WTC11 (cell line): ENCODE data around the gene TRABD. TPM values are rescaled to one million over a fixed set of nuclear protein-coding genes. Genes with fewer than 3 reads are reported as not detected.

Experiments
- CBFB ChIP-seq: sonication (generic); formaldehyde crosslinking; IDR thresholded peaks from 2 replicates; pipeline ENCODE4 v1.8.1; 2022; ENCODE audit warnings: mild to moderate bottlenecking, low read depth, missing genetic modification reagents
- NR1H2 ChIP-seq: sonication (generic); formaldehyde crosslinking; IDR thresholded peaks from 2 replicates; pipeline ENCODE4 v1.9.0; 2021; ENCODE audit warnings: mild to moderate bottlenecking, moderate library complexity, missing genetic modification reagents
- SOX15 ChIP-seq: fragments of 250-450 bp; sonication (Bioruptor Pico); IDR thresholded peaks from 2 replicates; pipeline ENCODE4 v1.9.0; 2021; ENCODE audit warnings: mild to moderate bottlenecking
- ZNF219 ChIP-seq: sonication (generic); formaldehyde crosslinking; IDR thresholded peaks from 2 replicates; pipeline ENCODE4 v1.8.0; 2023; ENCODE audit warnings: missing genetic modification reagents, mild to moderate bottlenecking, borderline replicate concordance
- ZNF263 ChIP-seq: sonication (generic); formaldehyde crosslinking; IDR thresholded peaks from 2 replicates; pipeline ENCODE4 v1.8.1; 2022; ENCODE audit warnings: low read depth, mild to moderate bottlenecking, moderate library complexity, missing genetic modification reagents
- total RNA-seq: library from RNA; stranded (reverse); gene quantifications from 3 replicates; pipeline ENCODE4 v1.2.3, GENCODE V29; 2021
- TF ChIP-seq, protein P1 (sequence below): sonication (generic); formaldehyde crosslinking; IDR thresholded peaks from 2 replicates; pipeline ENCODE4 v1.8.0; 2023; ENCODE audit warnings: missing genetic modification reagents, mild to moderate bottlenecking, borderline replicate concordance
- TF ChIP-seq, protein P2 (sequence below): sonication (generic); formaldehyde crosslinking; IDR thresholded peaks from 2 replicates; pipeline ENCODE4 v1.8.0; 2022; ENCODE audit warnings: mild to moderate bottlenecking, missing genetic modification reagents
- TF ChIP-seq, protein P3 (sequence below): sonication (generic); formaldehyde crosslinking; IDR thresholded peaks from 2 replicates; pipeline ENCODE4 v1.8.1; 2022; ENCODE audit warnings: mild to moderate bottlenecking, missing genetic modification reagents, moderate library complexity, borderline replicate concordance
- TF ChIP-seq, protein P4 (sequence below): sonication (generic); formaldehyde crosslinking; IDR thresholded peaks from 2 replicates; pipeline ENCODE4 v1.8.1; 2023; ENCODE audit warnings: mild to moderate bottlenecking, moderate library complexity, missing genetic modification reagents
- TF ChIP-seq, protein P5 (sequence below): sonication (generic); formaldehyde crosslinking; IDR thresholded peaks from 2 replicates; pipeline ENCODE4 v1.8.0; 2023; ENCODE audit warnings: mild to moderate bottlenecking, missing genetic modification reagents
- TF ChIP-seq, protein P6 (sequence below): fragments of 250-450 bp; sonication (Bioruptor Pico); IDR thresholded peaks from 2 replicates; pipeline ENCODE4 v1.8.0; 2021; ENCODE audit warnings: mild to moderate bottlenecking
- TF ChIP-seq, protein P7 (sequence below): sonication (generic); formaldehyde crosslinking; IDR thresholded peaks from 2 replicates; pipeline ENCODE4 v1.8.0; 2022; ENCODE audit warnings: mild to moderate bottlenecking, missing genetic modification reagents

The TRABD gene
- total RNA-seq, 1 experiment from 2014 or later, result 90.4 TPM

DNA sequence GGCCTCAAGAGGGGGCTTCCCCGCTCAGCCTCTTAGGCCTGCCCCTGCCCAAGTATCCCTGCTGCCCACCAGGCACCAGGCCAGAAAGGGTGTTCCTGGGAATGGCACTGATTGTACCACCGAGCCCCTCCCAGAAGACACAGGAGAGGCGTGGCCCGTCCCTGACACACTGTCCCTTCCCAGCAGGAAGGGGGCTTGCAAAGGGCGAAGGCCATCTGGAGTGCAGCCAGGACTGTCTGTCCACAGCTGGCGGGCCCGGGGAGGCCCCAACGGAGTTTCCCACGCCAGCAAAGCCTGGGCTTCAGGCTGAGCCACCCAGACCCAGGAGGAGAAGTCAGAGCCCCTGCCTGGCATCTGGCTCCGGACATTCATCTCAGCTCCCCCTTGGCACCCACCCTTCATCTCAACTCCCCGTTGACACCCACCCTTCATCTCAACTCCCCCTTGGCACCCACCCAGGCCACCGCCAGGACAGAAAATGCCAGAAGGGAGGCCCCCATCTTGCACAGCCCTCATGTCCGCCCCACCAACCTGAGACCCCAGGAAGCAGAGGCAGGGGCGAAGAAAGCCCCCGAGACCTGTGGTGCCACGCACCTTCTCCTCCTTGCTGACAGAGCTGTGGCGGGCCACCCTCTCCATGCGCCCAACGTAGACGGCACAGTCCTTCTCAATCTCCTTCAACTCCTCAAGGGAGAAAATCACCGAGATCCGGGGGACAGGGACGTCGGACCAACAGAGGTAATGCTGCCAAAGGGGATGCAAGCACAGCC lies 39.7 kb downstream of the TRABD start (continued):
- TF ChIP-seq, protein P1, sequence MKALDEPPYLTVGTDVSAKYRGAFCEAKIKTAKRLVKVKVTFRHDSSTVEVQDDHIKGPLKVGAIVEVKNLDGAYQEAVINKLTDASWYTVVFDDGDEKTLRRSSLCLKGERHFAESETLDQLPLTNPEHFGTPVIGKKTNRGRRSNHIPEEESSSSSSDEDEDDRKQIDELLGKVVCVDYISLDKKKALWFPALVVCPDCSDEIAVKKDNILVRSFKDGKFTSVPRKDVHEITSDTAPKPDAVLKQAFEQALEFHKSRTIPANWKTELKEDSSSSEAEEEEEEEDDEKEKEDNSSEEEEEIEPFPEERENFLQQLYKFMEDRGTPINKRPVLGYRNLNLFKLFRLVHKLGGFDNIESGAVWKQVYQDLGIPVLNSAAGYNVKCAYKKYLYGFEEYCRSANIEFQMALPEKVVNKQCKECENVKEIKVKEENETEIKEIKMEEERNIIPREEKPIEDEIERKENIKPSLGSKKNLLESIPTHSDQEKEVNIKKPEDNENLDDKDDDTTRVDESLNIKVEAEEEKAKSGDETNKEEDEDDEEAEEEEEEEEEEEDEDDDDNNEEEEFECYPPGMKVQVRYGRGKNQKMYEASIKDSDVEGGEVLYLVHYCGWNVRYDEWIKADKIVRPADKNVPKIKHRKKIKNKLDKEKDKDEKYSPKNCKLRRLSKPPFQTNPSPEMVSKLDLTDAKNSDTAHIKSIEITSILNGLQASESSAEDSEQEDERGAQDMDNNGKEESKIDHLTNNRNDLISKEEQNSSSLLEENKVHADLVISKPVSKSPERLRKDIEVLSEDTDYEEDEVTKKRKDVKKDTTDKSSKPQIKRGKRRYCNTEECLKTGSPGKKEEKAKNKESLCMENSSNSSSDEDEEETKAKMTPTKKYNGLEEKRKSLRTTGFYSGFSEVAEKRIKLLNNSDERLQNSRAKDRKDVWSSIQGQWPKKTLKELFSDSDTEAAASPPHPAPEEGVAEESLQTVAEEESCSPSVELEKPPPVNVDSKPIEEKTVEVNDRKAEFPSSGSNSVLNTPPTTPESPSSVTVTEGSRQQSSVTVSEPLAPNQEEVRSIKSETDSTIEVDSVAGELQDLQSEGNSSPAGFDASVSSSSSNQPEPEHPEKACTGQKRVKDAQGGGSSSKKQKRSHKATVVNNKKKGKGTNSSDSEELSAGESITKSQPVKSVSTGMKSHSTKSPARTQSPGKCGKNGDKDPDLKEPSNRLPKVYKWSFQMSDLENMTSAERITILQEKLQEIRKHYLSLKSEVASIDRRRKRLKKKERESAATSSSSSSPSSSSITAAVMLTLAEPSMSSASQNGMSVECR (CRISPR knock-in tag), result no peak
- no peak for TF ChIP-seq CBFB
- TF ChIP-seq, protein P2, sequence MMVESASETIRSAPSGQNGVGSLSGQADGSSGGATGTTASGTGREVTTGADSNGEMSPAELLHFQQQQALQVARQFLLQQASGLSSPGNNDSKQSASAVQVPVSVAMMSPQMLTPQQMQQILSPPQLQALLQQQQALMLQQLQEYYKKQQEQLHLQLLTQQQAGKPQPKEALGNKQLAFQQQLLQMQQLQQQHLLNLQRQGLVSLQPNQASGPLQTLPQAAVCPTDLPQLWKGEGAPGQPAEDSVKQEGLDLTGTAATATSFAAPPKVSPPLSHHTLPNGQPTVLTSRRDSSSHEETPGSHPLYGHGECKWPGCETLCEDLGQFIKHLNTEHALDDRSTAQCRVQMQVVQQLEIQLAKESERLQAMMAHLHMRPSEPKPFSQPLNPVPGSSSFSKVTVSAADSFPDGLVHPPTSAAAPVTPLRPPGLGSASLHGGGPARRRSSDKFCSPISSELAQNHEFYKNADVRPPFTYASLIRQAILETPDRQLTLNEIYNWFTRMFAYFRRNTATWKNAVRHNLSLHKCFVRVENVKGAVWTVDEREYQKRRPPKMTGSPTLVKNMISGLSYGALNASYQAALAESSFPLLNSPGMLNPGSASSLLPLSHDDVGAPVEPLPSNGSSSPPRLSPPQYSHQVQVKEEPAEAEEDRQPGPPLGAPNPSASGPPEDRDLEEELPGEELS (CRISPR knock-in tag), result no peak
- TF ChIP-seq, protein P3, sequence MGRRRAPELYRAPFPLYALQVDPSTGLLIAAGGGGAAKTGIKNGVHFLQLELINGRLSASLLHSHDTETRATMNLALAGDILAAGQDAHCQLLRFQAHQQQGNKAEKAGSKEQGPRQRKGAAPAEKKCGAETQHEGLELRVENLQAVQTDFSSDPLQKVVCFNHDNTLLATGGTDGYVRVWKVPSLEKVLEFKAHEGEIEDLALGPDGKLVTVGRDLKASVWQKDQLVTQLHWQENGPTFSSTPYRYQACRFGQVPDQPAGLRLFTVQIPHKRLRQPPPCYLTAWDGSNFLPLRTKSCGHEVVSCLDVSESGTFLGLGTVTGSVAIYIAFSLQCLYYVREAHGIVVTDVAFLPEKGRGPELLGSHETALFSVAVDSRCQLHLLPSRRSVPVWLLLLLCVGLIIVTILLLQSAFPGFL (CRISPR knock-in tag), result no peak
- no peak for TF ChIP-seq ZNF219
- no peak for TF ChIP-seq SOX15 (CRISPR knock-in tag)
- TF ChIP-seq, protein P4, sequence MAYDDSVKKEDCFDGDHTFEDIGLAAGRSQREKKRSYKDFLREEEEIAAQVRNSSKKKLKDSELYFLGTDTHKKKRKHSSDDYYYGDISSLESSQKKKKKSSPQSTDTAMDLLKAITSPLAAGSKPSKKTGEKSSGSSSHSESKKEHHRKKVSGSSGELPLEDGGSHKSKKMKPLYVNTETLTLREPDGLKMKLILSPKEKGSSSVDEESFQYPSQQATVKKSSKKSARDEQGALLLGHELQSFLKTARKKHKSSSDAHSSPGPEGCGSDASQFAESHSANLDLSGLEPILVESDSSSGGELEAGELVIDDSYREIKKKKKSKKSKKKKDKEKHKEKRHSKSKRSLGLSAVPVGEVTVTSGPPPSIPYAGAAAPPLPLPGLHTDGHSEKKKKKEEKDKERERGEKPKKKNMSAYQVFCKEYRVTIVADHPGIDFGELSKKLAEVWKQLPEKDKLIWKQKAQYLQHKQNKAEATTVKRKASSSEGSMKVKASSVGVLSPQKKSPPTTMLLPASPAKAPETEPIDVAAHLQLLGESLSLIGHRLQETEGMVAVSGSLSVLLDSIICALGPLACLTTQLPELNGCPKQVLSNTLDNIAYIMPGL (CRISPR knock-in tag), result no peak
- TF ChIP-seq, protein P5, sequence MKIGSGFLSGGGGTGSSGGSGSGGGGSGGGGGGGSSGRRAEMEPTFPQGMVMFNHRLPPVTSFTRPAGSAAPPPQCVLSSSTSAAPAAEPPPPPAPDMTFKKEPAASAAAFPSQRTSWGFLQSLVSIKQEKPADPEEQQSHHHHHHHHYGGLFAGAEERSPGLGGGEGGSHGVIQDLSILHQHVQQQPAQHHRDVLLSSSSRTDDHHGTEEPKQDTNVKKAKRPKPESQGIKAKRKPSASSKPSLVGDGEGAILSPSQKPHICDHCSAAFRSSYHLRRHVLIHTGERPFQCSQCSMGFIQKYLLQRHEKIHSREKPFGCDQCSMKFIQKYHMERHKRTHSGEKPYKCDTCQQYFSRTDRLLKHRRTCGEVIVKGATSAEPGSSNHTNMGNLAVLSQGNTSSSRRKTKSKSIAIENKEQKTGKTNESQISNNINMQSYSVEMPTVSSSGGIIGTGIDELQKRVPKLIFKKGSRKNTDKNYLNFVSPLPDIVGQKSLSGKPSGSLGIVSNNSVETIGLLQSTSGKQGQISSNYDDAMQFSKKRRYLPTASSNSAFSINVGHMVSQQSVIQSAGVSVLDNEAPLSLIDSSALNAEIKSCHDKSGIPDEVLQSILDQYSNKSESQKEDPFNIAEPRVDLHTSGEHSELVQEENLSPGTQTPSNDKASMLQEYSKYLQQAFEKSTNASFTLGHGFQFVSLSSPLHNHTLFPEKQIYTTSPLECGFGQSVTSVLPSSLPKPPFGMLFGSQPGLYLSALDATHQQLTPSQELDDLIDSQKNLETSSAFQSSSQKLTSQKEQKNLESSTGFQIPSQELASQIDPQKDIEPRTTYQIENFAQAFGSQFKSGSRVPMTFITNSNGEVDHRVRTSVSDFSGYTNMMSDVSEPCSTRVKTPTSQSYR (CRISPR knock-in tag), result no peak
- TF ChIP-seq, protein P6, sequence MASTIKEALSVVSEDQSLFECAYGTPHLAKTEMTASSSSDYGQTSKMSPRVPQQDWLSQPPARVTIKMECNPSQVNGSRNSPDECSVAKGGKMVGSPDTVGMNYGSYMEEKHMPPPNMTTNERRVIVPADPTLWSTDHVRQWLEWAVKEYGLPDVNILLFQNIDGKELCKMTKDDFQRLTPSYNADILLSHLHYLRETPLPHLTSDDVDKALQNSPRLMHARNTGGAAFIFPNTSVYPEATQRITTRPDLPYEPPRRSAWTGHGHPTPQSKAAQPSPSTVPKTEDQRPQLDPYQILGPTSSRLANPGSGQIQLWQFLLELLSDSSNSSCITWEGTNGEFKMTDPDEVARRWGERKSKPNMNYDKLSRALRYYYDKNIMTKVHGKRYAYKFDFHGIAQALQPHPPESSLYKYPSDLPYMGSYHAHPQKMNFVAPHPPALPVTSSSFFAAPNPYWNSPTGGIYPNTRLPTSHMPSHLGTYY, result no peak
- TF ChIP-seq ZNF263 (CRISPR knock-in tag), result no peak
- no peak for TF ChIP-seq NR1H2 (CRISPR knock-in tag)
- TF ChIP-seq, protein P7, sequence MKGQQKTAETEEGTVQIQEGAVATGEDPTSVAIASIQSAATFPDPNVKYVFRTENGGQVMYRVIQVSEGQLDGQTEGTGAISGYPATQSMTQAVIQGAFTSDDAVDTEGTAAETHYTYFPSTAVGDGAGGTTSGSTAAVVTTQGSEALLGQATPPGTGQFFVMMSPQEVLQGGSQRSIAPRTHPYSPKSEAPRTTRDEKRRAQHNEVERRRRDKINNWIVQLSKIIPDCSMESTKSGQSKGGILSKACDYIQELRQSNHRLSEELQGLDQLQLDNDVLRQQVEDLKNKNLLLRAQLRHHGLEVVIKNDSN (CRISPR knock-in tag), result no peak
